A549 treated with GW870086 at 1 μM for 4 hours (cell line): ENCODE results near the gene PDCD1LG2. TPM values are rescaled to one million over a fixed set of nuclear protein-coding genes. Genes with fewer than 3 reads are reported as not detected.

Source experiments
- total RNA-seq: library from RNA; stranded (reverse); fragments of 200-300 nt; extraction: Qiagen RNA extraction; gene quantifications from 5 replicates; pipeline ENCODE4 v1.2.3, GENCODE V29; 2022; ENCODE audit warnings: low read depth

The PDCD1LG2 gene
- total RNA-seq, result 0.13 to 0.25 TPM (median 0.15 TPM) in 5 replicates

GRCh38 chr9:5510360-5510931, at the start of gene PDCD1LG2:
Gene PDCD1LG2, plus strand, starts transcription at chr9:5510531. Its CDS starts 12,016 bp downstream, at chr9:5522547.

Other genes with a start within 250 kb of the PDCD1LG2 start
- 0.17 to 0.39 TPM (median 0.39 TPM) in 3 of 5 replicates, not detected in the others for gene RLN2, start 205.8 kb upstream of the PDCD1LG2 start, total RNA-seq
- not detected in 5 replicates for gene RLN1, start 170.7 kb upstream of the PDCD1LG2 start, total RNA-seq
- 23.6 to 26.7 TPM (median 24.9 TPM) in 5 replicates for gene PLGRKT, start 72.6 kb upstream of the PDCD1LG2 start, total RNA-seq
- gene CD274, start 60.0 kb upstream of the PDCD1LG2 start, total RNA-seq, result 0.97 to 2.1 TPM (median 1.4 TPM) in 5 replicates
- gene RIC1, start 118.6 kb downstream of the PDCD1LG2 start, total RNA-seq, result 11.0 to 15.3 TPM (median 13.2 TPM) in 5 replicates